KMS-11 (cell line): Measurements from ENCODE around the gene ZFR.
"Not testable (repeated sequence)": the region's sequence is repeated elsewhere in the genome, so short reads cannot be mapped to it uniquely, and the experiment has no call there.

Experiments used
- H2AFZ ChIP-seq: fragments of 200-600 bp; sonication (generic); 2 replicates; pipeline ENCODE4 v1.6.1; 2016; ENCODE audit warnings: antibody characterized with exemption, mixed run types, low read depth
- H3K27ac ChIP-seq: fragments of 200-600 bp; sonication (generic); 2 replicates; pipeline ENCODE4 v1.6.1; 2016; ENCODE audit warnings: mild to moderate bottlenecking, mixed run types
- H3K27me3 ChIP-seq: fragments of 200-600 bp; sonication (generic); 2 replicates; pipeline ENCODE4 v1.6.1; 2017; ENCODE audit warnings: mild to moderate bottlenecking, low read depth, mixed run types, moderate library complexity; ENCODE audit not compliant: insufficient read depth
- H3K36me3 ChIP-seq: fragments of 200-600 bp; sonication (generic); 2 replicates; pipeline ENCODE4 v1.6.1; 2017; ENCODE audit warnings: mild to moderate bottlenecking, mixed run types; ENCODE audit not compliant: insufficient read depth
- H3K4me1 ChIP-seq: fragments of 200-600 bp; sonication (generic); 2 replicates; pipeline ENCODE4 v1.6.1; 2016; ENCODE audit warnings: mild to moderate bottlenecking, low read depth, mixed run types; ENCODE audit not compliant: poor library complexity, severe bottlenecking
- H3K4me2 ChIP-seq: fragments of 200-600 bp; sonication (generic); 2 replicates; pipeline ENCODE4 v1.7.0; 2016; ENCODE audit warnings: mild to moderate bottlenecking, mixed run types
- H3K4me3 ChIP-seq: fragments of 200-600 bp; sonication (generic); IDR thresholded peaks from 2 replicates; pipeline ENCODE4 v1.6.1; 2017; ENCODE audit warnings: low read depth, low read length, mixed read lengths; ENCODE audit not compliant: insufficient read depth
- H3K79me2 ChIP-seq: fragments of 200-600 bp; sonication (generic); 2 replicates; pipeline ENCODE4 v1.6.1; 2016; ENCODE audit warnings: low read depth, mixed run types; ENCODE audit not compliant: insufficient read depth
- H3K9ac ChIP-seq: fragments of 200-600 bp; sonication (generic); 2 replicates; pipeline ENCODE4 v1.6.1; 2016; ENCODE audit warnings: mild to moderate bottlenecking, mixed run types
- H4K20me1 ChIP-seq: fragments of 200-600 bp; sonication (generic); 2 replicates; pipeline ENCODE4 v1.6.1; 2016; ENCODE audit warnings: mild to moderate bottlenecking, mixed run types; ENCODE audit not compliant: insufficient read depth
- CTCF ChIP-seq: fragments of 200-600 bp; sonication (generic); conservative IDR thresholded peaks from 2 replicates; pipeline ENCODE4 v1.6.1; 2017; ENCODE audit warnings: low read depth, mild to moderate bottlenecking, antibody characterized with exemption, low read length, moderate library complexity, mixed read lengths

ZFR gene

GRCh38 chr5:32379421-32379820 lies 65.1 kb downstream of the ZFR start:
- no peaks in the 10 kb centered on the region for H3K27me3 ChIP-seq
- H2AFZ ChIP-seq = no peak overlapping the region
- H3K9ac ChIP-seq = no peak overlapping the region
- no peak for TF ChIP-seq CTCF
- no peaks in the 10 kb centered on the region for H4K20me1 ChIP-seq
- no peaks in the 10 kb centered on the region; the same call in 1 of the 2 replicates for H3K79me2 ChIP-seq
- H3K36me3 ChIP-seq = 0 out of 2 replicates have a peak, but pooled peaks cover 4% of the 10 kb centered on the region
- no peak overlapping the region for H3K4me3 ChIP-seq
- no peak overlapping the region for H3K27ac ChIP-seq
- no peaks in the 10 kb centered on the region for H3K4me1 ChIP-seq
- no peak overlapping the region for H3K4me2 ChIP-seq

GRCh38 chr5:32378966-32379365 lies 65.6 kb downstream of the ZFR start:
- Histone ChIP-seq H3K4me3 (no peak overlapping the region), H2AFZ (no peak overlapping the region), H4K20me1 (no peaks in the 10 kb centered on the region), H3K4me2 (no peak overlapping the region), H3K36me3 (0 out of 2 replicates have a peak, but pooled peaks cover 4% of the 10 kb centered on the region), H3K27ac (no peak overlapping the region), H3K9ac (no peak overlapping the region), H3K4me1 (no peaks in the 10 kb centered on the region), H3K27me3 (no peaks in the 10 kb centered on the region), H3K79me2 (no peaks in the 10 kb centered on the region; the same call in 1 of the 2 replicates)
- TF ChIP-seq CTCF = no peak

DNA sequence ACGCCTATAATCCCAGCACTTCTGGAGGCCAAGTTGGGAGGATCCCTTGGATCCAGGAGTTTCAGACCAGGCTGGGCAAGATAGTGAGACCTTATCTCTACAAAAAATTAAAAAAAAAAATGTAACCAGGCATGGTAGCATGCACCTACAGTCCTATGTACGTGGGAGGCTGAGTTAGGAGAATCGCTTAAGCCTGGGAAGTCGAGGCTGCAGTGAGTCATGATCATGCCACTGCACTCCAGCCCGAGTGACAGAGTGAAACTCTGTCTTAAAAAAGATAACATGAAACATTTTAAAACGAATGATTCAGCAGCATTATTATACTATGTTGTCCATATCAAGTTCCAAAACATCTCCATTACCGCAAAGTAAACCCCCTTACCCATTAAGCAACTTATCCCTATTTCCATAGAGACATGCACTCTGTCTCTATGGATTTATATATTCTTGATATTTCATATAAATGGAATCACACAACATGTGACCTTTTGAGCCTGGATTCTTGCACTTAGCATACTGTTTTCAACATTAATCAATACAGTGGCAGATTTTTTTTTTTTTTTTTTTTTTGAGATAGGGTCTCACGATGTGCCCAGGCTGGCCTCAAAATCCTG lies 74.9 kb downstream of the ZFR start:
- Histone ChIP-seq H3K27ac (no peak overlapping the region), H3K4me1 (no peaks in the 10 kb centered on the region), H3K9ac (no peak overlapping the region), H3K27me3 (no peaks in the 10 kb centered on the region), H3K4me2 (no peak overlapping the region), H3K4me3 (no peak overlapping the region), H3K36me3 (no peaks in the 10 kb centered on the region), H3K79me2 (no peaks in the 10 kb centered on the region), H2AFZ (no peak overlapping the region), H4K20me1 (no peaks in the 10 kb centered on the region)
- no peak for TF ChIP-seq CTCF

GRCh38 chr5:32369032-32369431 lies 75.5 kb downstream of the ZFR start:
- Histone ChIP-seq H3K36me3 (no peaks in the 10 kb centered on the region), H3K27me3 (no peaks in the 10 kb centered on the region), H3K79me2 (no peaks in the 10 kb centered on the region), H3K4me3 (no peak overlapping the region), H2AFZ (no peak overlapping the region), H4K20me1 (no peaks in the 10 kb centered on the region), H3K9ac (no peak overlapping the region), H3K4me2 (no peak overlapping the region), H3K4me1 (no peaks in the 10 kb centered on the region), H3K27ac (no peak overlapping the region)
- TF ChIP-seq CTCF = no peak

DNA sequence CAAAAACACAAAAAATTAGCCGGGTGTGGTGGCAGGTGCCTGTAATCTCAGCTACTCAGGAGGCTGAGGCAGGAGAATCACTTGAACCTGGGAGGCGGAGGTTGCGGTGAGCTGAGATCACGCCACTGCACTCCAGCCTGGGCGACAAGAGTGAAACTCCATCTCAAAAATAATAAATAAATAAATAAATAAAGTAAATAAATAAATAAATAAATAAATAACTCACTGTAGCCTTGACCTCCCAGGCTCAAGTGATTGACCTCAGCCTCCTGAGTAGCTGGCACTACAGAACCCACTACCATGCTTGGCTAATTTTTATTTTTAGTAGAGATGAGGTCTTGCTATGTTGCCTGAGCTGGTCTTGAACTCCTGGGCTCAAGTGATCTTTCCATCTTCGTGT lies 77.3 kb downstream of the ZFR start:
- not testable (repeated sequence) for H3K9ac ChIP-seq, H4K20me1 ChIP-seq, H3K4me1 ChIP-seq, H3K27ac ChIP-seq, H3K79me2 ChIP-seq, H3K4me3 ChIP-seq, H3K36me3 ChIP-seq, H2AFZ ChIP-seq, H3K27me3 ChIP-seq, H3K4me2 ChIP-seq
